Uterus (tissue), 4 donors: ENCODE data around the gene CD72. TPM values are rescaled to one million over a fixed set of nuclear protein-coding genes. Genes with fewer than 3 reads are reported as not detected.

Source experiments
- DNase-seq, 2 donors: peaks; one replicate each; pipeline ENCODE4 v3.0.0-alpha.2; 2019 to 2020
- H3K27ac ChIP-seq, 2 donors: fragments of 200-600 bp; sonication (generic); 1 replicate in 1 of 2; 2 replicates in 1 of 2; pipeline ENCODE4 v1.5.1; 2016 to 2018
- H3K27me3 ChIP-seq, 2 donors: fragments of 200-600 bp; sonication (generic); one replicate each; pipeline ENCODE4 v1.5.1; 2018 to 2019; ENCODE audit warnings: control low read depth in 1 of 2
- H3K36me3 ChIP-seq, 2 donors: fragments of 200-600 bp; sonication (generic); one replicate each; pipeline ENCODE4 v1.5.1; 2019; ENCODE audit warnings: control low read depth in 1 of 2
- H3K4me1 ChIP-seq, 2 donors: fragments of 200-600 bp; sonication (generic); one replicate each; pipeline ENCODE4 v1.5.1; 2018 to 2019; ENCODE audit warnings: control low read depth in 1 of 2
- H3K4me3 ChIP-seq, 2 donors: fragments of 200-600 bp; sonication (generic); 1 replicate in 1 of 2; 2 replicates in 1 of 2; pipeline ENCODE4 v1.5.1; 2018 to 2019; ENCODE audit warnings: mild to moderate bottlenecking in 1 of 2
- H3K9me3 ChIP-seq, 2 donors: fragments of 200-600 bp; sonication (generic); one replicate each; pipeline ENCODE4 v1.5.1; 2019; ENCODE audit warnings: control low read depth in 1 of 2
- POLR2A ChIP-seq, 2 donors: fragments of 450-650 bp; IDR thresholded peaks; one replicate each; pipeline ENCODE4 v1.6.1; 2016; ENCODE audit warnings: antibody characterized with exemption in 2 of 2, mild to moderate bottlenecking in 1 of 2, moderate library complexity in 1 of 2
- intact Hi-C: fragments of 100-400 bp; cut with DNase I; formaldehyde crosslinking; loops from one replicate; pipeline ENCODE4 v1.15.1; 2023; ENCODE audit warnings: low total_unique reads
- total RNA-seq, 4 donors: library from RNA; depleted of rRNA in 3 of 4; stranded (reverse); fragments of >200 nt in 3 of 4; gene quantifications; one replicate each; pipeline versions ENCODE4 v1.1.0 to v1.2.4, GENCODE V29; 2014 to 2023
- TF ChIP-seq, protein P1 (sequence below), 4 experiments: fragments of 200-600 bp in 2 of 4; fragments of 450-650 bp in 2 of 4; sonication (generic) in 2 of 4; IDR thresholded peaks; one replicate each; pipeline ENCODE4 v1.5.1; 2016 to 2019; ENCODE audit warnings: antibody characterized with exemption in 4 of 4, mild to moderate bottlenecking in 2 of 4, moderate library complexity in 1 of 4
- donor health status: DM: yes; HTN: yes; CAD: no.

CD72 gene, protein sequence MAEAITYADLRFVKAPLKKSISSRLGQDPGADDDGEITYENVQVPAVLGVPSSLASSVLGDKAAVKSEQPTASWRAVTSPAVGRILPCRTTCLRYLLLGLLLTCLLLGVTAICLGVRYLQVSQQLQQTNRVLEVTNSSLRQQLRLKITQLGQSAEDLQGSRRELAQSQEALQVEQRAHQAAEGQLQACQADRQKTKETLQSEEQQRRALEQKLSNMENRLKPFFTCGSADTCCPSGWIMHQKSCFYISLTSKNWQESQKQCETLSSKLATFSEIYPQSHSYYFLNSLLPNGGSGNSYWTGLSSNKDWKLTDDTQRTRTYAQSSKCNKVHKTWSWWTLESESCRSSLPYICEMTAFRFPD
- 1 to 10 TPM in 2 of 4 donors, not detected in 2; 2.8 to 3.0 TPM for total RNA-seq

DNA sequence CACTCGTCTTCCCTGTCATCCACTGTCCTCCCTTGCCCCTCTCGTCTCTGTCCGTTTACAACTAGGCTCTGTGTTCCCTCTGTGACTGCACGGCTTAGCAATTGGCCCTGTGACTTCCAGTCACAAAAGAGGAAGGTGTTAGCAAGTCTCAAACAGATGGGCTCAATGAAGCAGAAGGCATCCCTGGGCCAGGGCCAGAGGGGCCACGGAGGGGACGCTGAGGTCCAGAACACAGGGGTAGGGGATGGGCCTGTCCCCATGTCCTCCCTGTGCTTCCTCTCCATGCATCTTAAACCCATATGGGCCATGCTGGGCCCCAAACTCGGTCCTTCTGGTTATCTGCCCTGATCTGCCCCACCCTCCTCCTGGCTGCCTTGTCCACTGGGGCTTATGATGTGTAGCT lies at the start of gene CD72:
Gene CD72, minus strand, starts transcription at position 89 of the 403 bp plus-strand sequence. CDS start 110 bp downstream, outside the sequence.
- intact Hi-C loops: no loop called here
- DNase-seq: no peak
- no peak for TF ChIP-seq POLR2A (IDR thresholded peaks at IDR 0.05)
- TF ChIP-seq, protein P1, sequence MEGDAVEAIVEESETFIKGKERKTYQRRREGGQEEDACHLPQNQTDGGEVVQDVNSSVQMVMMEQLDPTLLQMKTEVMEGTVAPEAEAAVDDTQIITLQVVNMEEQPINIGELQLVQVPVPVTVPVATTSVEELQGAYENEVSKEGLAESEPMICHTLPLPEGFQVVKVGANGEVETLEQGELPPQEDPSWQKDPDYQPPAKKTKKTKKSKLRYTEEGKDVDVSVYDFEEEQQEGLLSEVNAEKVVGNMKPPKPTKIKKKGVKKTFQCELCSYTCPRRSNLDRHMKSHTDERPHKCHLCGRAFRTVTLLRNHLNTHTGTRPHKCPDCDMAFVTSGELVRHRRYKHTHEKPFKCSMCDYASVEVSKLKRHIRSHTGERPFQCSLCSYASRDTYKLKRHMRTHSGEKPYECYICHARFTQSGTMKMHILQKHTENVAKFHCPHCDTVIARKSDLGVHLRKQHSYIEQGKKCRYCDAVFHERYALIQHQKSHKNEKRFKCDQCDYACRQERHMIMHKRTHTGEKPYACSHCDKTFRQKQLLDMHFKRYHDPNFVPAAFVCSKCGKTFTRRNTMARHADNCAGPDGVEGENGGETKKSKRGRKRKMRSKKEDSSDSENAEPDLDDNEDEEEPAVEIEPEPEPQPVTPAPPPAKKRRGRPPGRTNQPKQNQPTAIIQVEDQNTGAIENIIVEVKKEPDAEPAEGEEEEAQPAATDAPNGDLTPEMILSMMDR (IDR thresholded peaks at IDR 0.05): no peak
- Histone ChIP-seq H3K9me3 (no peaks in the 10 kb centered on the region), H3K4me1 (no peaks in the 10 kb centered on the region), H3K36me3 (no peaks in the 10 kb centered on the region), H3K27ac (no peak within 1 kb of the TSS), H3K4me3 (peak within 1 kb of the TSS; percentile 27 to 34), H3K27me3 (no peaks in the 10 kb centered on the region)

DNA sequence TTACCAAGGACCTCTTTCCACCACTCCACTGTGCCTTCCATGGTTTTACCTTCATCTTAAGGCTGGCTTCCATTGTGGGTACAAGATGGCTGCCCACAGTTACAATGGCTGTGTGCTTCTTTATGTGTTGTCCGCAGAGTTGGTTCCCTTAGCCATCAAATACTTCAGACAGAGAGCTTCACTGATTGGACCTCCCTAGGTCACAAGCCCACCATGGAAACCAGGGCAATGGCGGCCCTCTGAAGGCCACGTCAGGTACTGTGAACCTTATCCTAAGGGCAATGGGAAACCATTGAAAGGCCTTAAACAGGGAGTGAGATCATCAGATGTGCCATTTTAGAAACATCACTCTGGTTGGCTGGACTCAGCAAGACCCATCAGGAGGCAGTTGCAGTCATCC lies 49.7 kb upstream of the CD72 start:
- intact Hi-C loops: no loop called here
- H3K27ac ChIP-seq: no peak overlapping the region
- no peaks in the 10 kb centered on the region for H3K36me3 ChIP-seq
- H3K9me3 ChIP-seq: no peaks in the 10 kb centered on the region
- no peaks in the 10 kb centered on the region for H3K4me1 ChIP-seq
- no peaks in the 10 kb centered on the region for H3K27me3 ChIP-seq
- H3K4me3 ChIP-seq: no peak overlapping the region
- TF ChIP-seq, protein P1 (IDR thresholded peaks at IDR 0.05): no peak
- TF ChIP-seq POLR2A (IDR thresholded peaks at IDR 0.05): no peak
- no peak for DNase-seq

DNA sequence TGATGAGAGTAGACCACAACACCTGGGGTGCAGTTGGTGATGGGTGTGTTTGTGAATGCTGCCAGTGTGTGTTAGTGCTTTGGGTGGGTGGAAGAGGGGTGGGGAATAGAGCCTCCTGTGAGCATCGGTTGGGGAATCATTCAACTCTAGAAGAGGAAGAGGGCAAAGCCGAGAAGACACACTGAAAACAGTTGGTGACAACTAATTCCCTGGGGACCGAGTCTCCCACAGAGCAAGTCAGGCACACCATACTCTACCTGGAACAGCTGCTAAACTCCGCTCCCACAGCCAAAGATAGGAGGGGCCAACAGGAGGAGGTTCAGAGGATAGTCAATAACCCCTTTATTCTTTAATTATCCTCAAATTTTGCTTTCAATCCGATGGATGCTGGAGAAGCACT lies 48.3 kb upstream of the CD72 start:
- H3K4me3 ChIP-seq: no peak overlapping the region
- H3K4me1 ChIP-seq: no peaks in the 10 kb centered on the region
- no peaks in the 10 kb centered on the region for H3K9me3 ChIP-seq
- intact Hi-C loops: no loop called here
- H3K27me3 ChIP-seq: no peaks in the 10 kb centered on the region
- no peaks in the 10 kb centered on the region for H3K36me3 ChIP-seq
- no peak for DNase-seq
- H3K27ac ChIP-seq: no peak overlapping the region
- TF ChIP-seq, protein P1 (IDR thresholded peaks at IDR 0.05): no peak

DNA sequence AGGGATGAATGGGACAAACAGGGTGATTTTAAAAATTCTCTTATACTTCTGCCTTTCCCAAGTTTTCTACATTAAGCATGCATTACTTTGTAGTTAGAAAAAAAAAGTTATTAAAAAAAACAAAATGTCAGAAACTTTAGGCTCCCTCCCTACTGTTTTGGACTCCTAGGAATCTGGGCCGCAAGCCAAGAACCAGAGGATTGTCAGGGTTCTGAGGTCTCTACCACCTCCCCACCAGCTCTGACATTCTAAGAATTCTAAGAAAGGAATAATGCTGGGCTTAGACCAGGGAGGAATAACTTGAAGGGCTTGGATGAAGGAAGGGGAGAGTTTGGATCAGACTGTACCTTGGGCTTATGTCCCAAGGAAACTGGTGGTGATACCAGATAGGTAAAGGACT lies 47.8 kb upstream of the CD72 start:
- intact Hi-C loops: no loop called here
- peak in 1 of 2 donors; percentile 26 for DNase-seq
- peaks cover 0 to 2% of the 10 kb centered on the region in 2 donors for H3K4me1 ChIP-seq
- no peak for TF ChIP-seq POLR2A (IDR thresholded peaks at IDR 0.05)
- TF ChIP-seq, protein P1 (IDR thresholded peaks at IDR 0.05): no peak
- H3K4me3 ChIP-seq: no peak overlapping the region
- H3K27ac ChIP-seq: peak overlapping the region in 1 of 2 donors; percentile 63
- no peaks in the 10 kb centered on the region for H3K9me3 ChIP-seq
- no peaks in the 10 kb centered on the region for H3K36me3 ChIP-seq
- H3K27me3 ChIP-seq: no peaks in the 10 kb centered on the region

DNA sequence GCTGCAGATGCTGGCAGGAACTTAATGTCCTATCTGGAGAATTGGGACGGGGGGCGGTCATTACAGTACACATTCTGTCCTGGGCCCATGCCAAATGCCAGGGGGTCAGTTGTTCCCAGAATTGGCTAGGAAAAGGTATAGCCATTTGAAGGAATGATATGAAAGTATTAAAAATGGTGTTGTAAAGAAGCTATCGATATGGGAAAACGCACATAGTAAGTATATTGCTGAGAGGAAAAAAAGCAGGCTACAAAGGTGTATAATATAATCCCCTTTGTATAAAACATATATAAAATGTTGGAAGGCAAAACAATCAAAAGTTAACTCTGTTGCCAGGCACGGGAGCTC lies 47.2 kb upstream of the CD72 start:
- H3K4me3 ChIP-seq: peak overlapping the region; percentile 36 to 52

More for the DNA sequence above, 47.2 kb upstream of the CD72 start:
- Histone ChIP-seq H3K9me3 (no peaks in the 10 kb centered on the region), H3K4me1 (peaks cover 0 to 6% of the 10 kb centered on the region in 2 donors), H3K27ac (peak overlapping the region; percentile 63 to 79), H3K36me3 (no peaks in the 10 kb centered on the region), H3K27me3 (no peaks in the 10 kb centered on the region)
- intact Hi-C loops: no loop called here
- peak in 1 of 2 donors; percentile 47 for DNase-seq
- TF ChIP-seq, protein P1 (IDR thresholded peaks at IDR 0.05): no peak
- no peak for TF ChIP-seq POLR2A (IDR thresholded peaks at IDR 0.05)
